ENCODE data around the gene XRN2.

GRCh38 chr20:21380711-21381110, 77.6 kb downstream of the XRN2 start:
- TF ChIP-seq CTCF (IDR thresholded peaks at IDR 0.05) = no peak
- no peak for TF ChIP-seq POLR2A (IDR thresholded peaks at IDR 0.05)

Measured in esophagus squamous epithelium (tissue), 4 donors.